B cell (primary cell): ENCODE measurements around the gene TOR2A. TPM values are rescaled to one million over a fixed set of nuclear protein-coding genes. Genes with fewer than 3 reads are reported as not detected.
A peak's percentile ranks its signal among the peaks of the same experiment; 100 is the strongest.

Source experiments
- ATAC-seq: fragments of 200-7000 bp; cut with Tn5 transposase; one replicate; pipeline ENCODE4 v1.10.0; 2021; ENCODE audit warnings: low read depth, mild to moderate bottlenecking, moderate number of reproducible peaks, moderate library complexity
- CTCF ChIA-PET: fragments of 350-600 bp; sonication (Branson Sonifier 250); formaldehyde crosslinking; loops from one replicate; lab custom pipeline; 2021; ENCODE audit warnings: antibody characterized with exemption, inconsistent platforms; lab: Charles Lee
- POLR2A ChIA-PET: fragments of 350-600 bp; sonication (Branson Sonifier 250); formaldehyde crosslinking; loops from one replicate; lab custom pipeline; 2021; ENCODE audit warnings: antibody characterized with exemption; lab: Charles Lee
- DNase-seq: peaks from one replicate; pipeline ENCODE4 v3.0.0; 2013
- H2AFZ ChIP-seq: 2 replicates; pipeline ENCODE4 v1.6.1; 2012; ENCODE audit warnings: mild to moderate bottlenecking, low read depth, low read length; ENCODE audit not compliant: insufficient read depth, poor library complexity, severe bottlenecking
- H3K27ac ChIP-seq, 2 donors: 1 replicate in 1 of 2; 2 replicates in 1 of 2; pipeline ENCODE4 v1.5.1; 2012 to 2013; ENCODE audit warnings: low read length in 2 of 2, mild to moderate bottlenecking in 2 of 2, moderate library complexity in 1 of 2
- H3K27me3 ChIP-seq, 4 experiments: fragments of 200-600 bp in 1 of 4; sonication (generic) in 1 of 4; replicated peaks in 1 of 4; 1 replicate in 2 of 4; 2 replicates in 2 of 4; pipeline versions ENCODE4 v1.6.1 to v1.7.0; 2013 to 2016; ENCODE audit warnings: low read length in 3 of 4, mild to moderate bottlenecking in 2 of 4, mixed read lengths in 1 of 4, moderate library complexity in 1 of 4; ENCODE audit not compliant: insufficient read depth in 4 of 4, control insufficient read depth in 3 of 4; ENCODE audit errors: control extremely low read depth in 1 of 4
- H3K36me3 ChIP-seq, 2 experiments: replicated peaks in 1 of 2; 1 replicate in 1 of 2; 2 replicates in 1 of 2; pipeline versions ENCODE4 v1.6.1 to v1.7.1; 2013; ENCODE audit warnings: low read length in 1 of 2; ENCODE audit not compliant: insufficient read depth in 2 of 2, control insufficient read depth in 1 of 2; ENCODE audit errors: control extremely low read depth in 1 of 2, extremely low read depth in 1 of 2
- H3K4me1 ChIP-seq, 2 donors: fragments of 200-600 bp in 1 of 2; sonication (generic) in 1 of 2; 1 replicate in 1 of 2; 2 replicates in 1 of 2; pipeline versions ENCODE4 v1.5.1 to v1.6.1; 2013 to 2017; ENCODE audit warnings: low read length in 2 of 2; ENCODE audit not compliant: control insufficient read depth in 2 of 2, insufficient read depth in 2 of 2
- H3K4me2 ChIP-seq: replicated peaks from 2 replicates; pipeline ENCODE3; 2012; ENCODE audit warnings: mild to moderate bottlenecking, low read depth, low read length; ENCODE audit not compliant: poor library complexity, severe bottlenecking
- H3K4me3 ChIP-seq, 5 experiments: fragments of 200-600 bp in 1 of 5; sonication (generic) in 1 of 5; 1 replicate in 3 of 5; 2 replicates in 2 of 5; pipeline versions ENCODE4 v1.5.1 to v1.7.0; 2011 to 2016; ENCODE audit warnings: low read length in 4 of 5, mild to moderate bottlenecking in 4 of 5, low read depth in 2 of 5, control low read depth in 1 of 5, moderate library complexity in 1 of 5; ENCODE audit not compliant: insufficient read depth in 1 of 5; ENCODE audit errors: control extremely low read depth in 1 of 5, extremely low read depth in 1 of 5
- H3K79me2 ChIP-seq: fragments of 200-600 bp; sonication (generic); one replicate; pipeline ENCODE4 v1.6.0; 2016; ENCODE audit warnings: low read length; ENCODE audit not compliant: control insufficient read depth, insufficient read depth
- H3K9ac ChIP-seq: fragments of 200-600 bp; sonication (generic); 2 replicates; pipeline ENCODE4 v1.6.1; 2017; ENCODE audit warnings: mild to moderate bottlenecking, low read length, moderate library complexity
- H3K9me3 ChIP-seq, 3 donors: one replicate each; pipeline versions ENCODE4 v1.6.1 to v1.7.1; 2013; ENCODE audit warnings: low read length in 2 of 3; ENCODE audit not compliant: control insufficient read depth in 2 of 3, insufficient read depth in 1 of 3; ENCODE audit errors: control extremely low read depth in 1 of 3
- H4K20me1 ChIP-seq: 2 replicates; pipeline ENCODE4 v1.6.0; 2012; ENCODE audit warnings: mild to moderate bottlenecking, low read length; ENCODE audit not compliant: insufficient read depth, control insufficient read depth, poor library complexity, severe bottlenecking
- H3K27ac Mint-ChIP-seq: one replicate; pipeline ENCODE4 v1.8.0; 2021; ENCODE audit warnings: mixed read lengths
- H3K27me3 Mint-ChIP-seq: one replicate; pipeline ENCODE4 v1.8.0; 2021; ENCODE audit warnings: mixed read lengths
- H3K4me1 Mint-ChIP-seq: one replicate; pipeline ENCODE4 v1.8.0; 2021; ENCODE audit warnings: mixed read lengths
- H3K4me3 Mint-ChIP-seq: one replicate; pipeline ENCODE4 v1.8.0; 2021; ENCODE audit warnings: mixed read lengths
- H3K9me3 Mint-ChIP-seq: one replicate; pipeline ENCODE4 v1.8.0; 2022; ENCODE audit warnings: mixed read lengths; ENCODE audit not compliant: insufficient read depth
- CTCF ChIP-seq: fragments of 200-600 bp; IDR thresholded peaks from one replicate; pipeline ENCODE4 v1.8.0; 2022; ENCODE audit warnings: antibody characterized with exemption, mild to moderate bottlenecking
- EZH2 ChIP-seq: IDR thresholded peaks from 2 replicates; pipeline ENCODE4 v1.6.1; 2012; ENCODE audit warnings: borderline replicate concordance, low read depth, mild to moderate bottlenecking, moderate library complexity, low read length; ENCODE audit not compliant: insufficient read depth, poor library complexity, severe bottlenecking
- WGBS: methylation state at CpG from one replicate; pipeline ENCODE4 v1.1.5; 2013; ENCODE audit warnings: missing lambda C conversion rate; ENCODE audit not compliant: insufficient coverage; 5-methylcytosine and 5-hydroxymethylcytosine counted together
- intact Hi-C: fragments of 100-400 bp; cut with micrococcal nuclease; formaldehyde crosslinking; loops from one replicate; pipeline ENCODE4 v1.10.0; 2022
- polyA plus RNA-seq: library from polyadenylated mRNA; depleted of rRNA; stranded (reverse); fragments of >200 nt; gene quantifications from 2 replicates; pipeline ENCODE4 v1.2.3, GENCODE V29; 2012
- total RNA-seq, 2 donors: library from RNA; stranded (reverse); fragments of 120-200 nt in 1 of 2; gene quantifications; 1 replicate in 1 of 2; 2 replicates in 1 of 2; pipeline versions ENCODE4 v1.2.3 to v1.2.4, GENCODE V29; 2013 to 2022

TOR2A gene
- total and polyA plus RNA-seq, 2 donors (not counting 1 experiment from before 2014, with no cell fraction given): 15.8 to 26.5 TPM

GRCh38 chr9:127763918-127764384, 28.9 kb upstream of the TOR2A start:
- H3K9me3 ChIP-seq: no peaks in the 10 kb centered on the region
- ATAC-seq: peak; percentile 39
- H3K9me3 Mint-ChIP-seq: no peaks in the 10 kb centered on the region
- WGBS: 81% methylated on average over 7 of the region's 7 CpGs
- peak; percentile 44 for DNase-seq
- peaks cover 60% of the 10 kb centered on the region for H3K4me1 Mint-ChIP-seq
- H3K27ac ChIP-seq: peak overlapping the region in 1 of 2 donors; percentile 45
- no peak overlapping the region for H3K4me2 ChIP-seq
- ChIA-PET CTCF (interaction anchor here (0.6 to 3.6 kb wide), 10 partner anchors 12 to 161 kb away, joined by 3 to 25 read pairs (median 4); partner anchors contain the start of genes CDK9 and TOR2A), POLR2A (no interaction called here)
- no peak overlapping the region for H3K9ac ChIP-seq
- peak overlapping the region; percentile 73 for H3K27ac Mint-ChIP-seq
- intact Hi-C loops: no loop called here
- H3K36me3 ChIP-seq: peaks cover 0 to 89% of the 10 kb centered on the region in 2 experiments
- peaks cover 98% of the 10 kb centered on the region for H3K79me2 ChIP-seq
- peaks cover 99% of the 10 kb centered on the region for H4K20me1 ChIP-seq
- peaks cover 22 to 44% of the 10 kb centered on the region in 2 donors for H3K4me1 ChIP-seq
- H3K4me3 ChIP-seq: no peak overlapping the region
- H2AFZ ChIP-seq: no peak overlapping the region
- H3K27me3 Mint-ChIP-seq: no peaks in the 10 kb centered on the region
- TF ChIP-seq EZH2: no peak
- peak; percentile 34 for TF ChIP-seq CTCF
- H3K4me3 Mint-ChIP-seq: no peak overlapping the region
- H3K27me3 ChIP-seq: no peaks in the 10 kb centered on the region

DNA sequence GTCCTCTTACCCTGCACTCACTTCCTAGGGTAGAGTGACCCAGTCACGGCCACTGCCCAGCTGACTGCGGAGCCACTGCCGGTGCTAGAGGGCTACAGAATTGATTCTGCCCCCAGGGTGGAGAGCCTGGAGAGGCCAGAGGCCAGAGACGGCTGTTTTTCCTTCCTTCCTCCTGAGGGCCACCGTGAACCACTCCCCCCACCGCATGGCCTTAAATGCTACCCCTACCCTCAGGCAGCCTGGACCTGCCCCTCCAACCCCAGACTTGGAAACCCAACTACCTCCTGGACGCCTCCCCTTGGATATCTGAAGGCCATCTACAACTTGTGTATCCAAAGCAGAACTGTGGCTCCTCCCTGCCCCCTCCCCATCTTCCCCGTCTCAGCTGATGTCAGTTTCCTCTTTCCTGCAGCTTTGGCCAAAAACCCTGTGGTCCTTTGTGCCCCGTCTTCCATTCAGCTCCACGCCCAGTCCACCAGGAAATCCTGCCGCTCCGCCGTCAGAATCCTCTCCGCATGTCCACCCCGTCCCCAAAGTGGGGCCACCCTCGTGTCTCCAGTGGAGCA, 27.1 kb upstream of the TOR2A start:
- DNase-seq (no peak), ATAC-seq (no peak)
- peaks cover 0 to 78% of the 10 kb centered on the region in 2 experiments for H3K36me3 ChIP-seq
- H3K27me3 ChIP-seq: no peaks in the 10 kb centered on the region
- peaks cover 42% of the 10 kb centered on the region for H3K4me1 Mint-ChIP-seq
- intact Hi-C loops: no loop called here
- H3K9me3 ChIP-seq: no peaks in the 10 kb centered on the region
- ChIA-PET POLR2A (no interaction called here), CTCF (interaction anchor here (1.6 to 2.3 kb wide), 3 partner anchors 23 to 108 kb away, joined by 3 to 11 read pairs (median 5); partner anchors contain the start of gene CDK9)
- no peak overlapping the region for H3K4me3 Mint-ChIP-seq
- H3K4me1 ChIP-seq: peaks cover 5 to 26% of the 10 kb centered on the region in 2 donors
- H3K4me3 ChIP-seq: no peak overlapping the region
- H3K79me2 ChIP-seq: peaks cover 97% of the 10 kb centered on the region
- no peak overlapping the region for H3K9ac ChIP-seq
- no peaks in the 10 kb centered on the region for H3K9me3 Mint-ChIP-seq
- H3K27ac ChIP-seq: peak overlapping the region in 1 of 2 donors; percentile 12
- TF ChIP-seq CTCF (no peak), EZH2 (no peak)
- H3K27me3 Mint-ChIP-seq: no peaks in the 10 kb centered on the region
- H3K4me2 ChIP-seq: no peak overlapping the region
- WGBS: 71% methylated on average over 16 of the region's 16 CpGs
- H3K27ac Mint-ChIP-seq: peak overlapping the region; percentile 54
- H2AFZ ChIP-seq: no peak overlapping the region
- peaks cover 99% of the 10 kb centered on the region for H4K20me1 ChIP-seq
